ENCODE results near the gene RIN3. TPM values are rescaled to one million over a fixed set of nuclear protein-coding genes. Genes with fewer than 3 reads are reported as not detected.

The RIN3 gene
- total RNA-seq, 1 donor from 2014 or later, result 33.7 TPM

GRCh38 chr14:92687681-92688433 lies 174.3 kb downstream of the RIN3 start:
- no peak for DNase-seq (ENCODE audit: low spot score)

GRCh38 chr14:92688434-92689375 lies 175.1 kb downstream of the RIN3 start:
- DNase-seq (ENCODE audit: low spot score), result no peak

- DNase-seq (ENCODE audit: low spot score), result no peak
Measured at GRCh38 chr14:92690171-92691011, 176.8 kb downstream of the RIN3 start.

- DNase-seq (ENCODE audit: low spot score), result peak; percentile 77
Measured at GRCh38 chr14:92692822-92693226, 179.2 kb downstream of the RIN3 start.

- no peak for DNase-seq (ENCODE audit: low spot score)
Measured at GRCh38 chr14:92693998-92694795, 180.6 kb downstream of the RIN3 start.

GRCh38 chr14:92694807-92695206 lies 181.2 kb downstream of the RIN3 start:
- DNase-seq (ENCODE audit: low spot score), result no peak

GRCh38 chr14:92695562-92695961 lies 182.0 kb downstream of the RIN3 start:
- no peak for DNase-seq (ENCODE audit: low spot score)

- no peak for DNase-seq (ENCODE audit: low spot score)
Measured at GRCh38 chr14:92696366-92696765, 182.8 kb downstream of the RIN3 start.

GRCh38 chr14:92698393-92698792 lies 184.8 kb downstream of the RIN3 start:
- no peak for DNase-seq (ENCODE audit: low spot score)

- DNase-seq (ENCODE audit: low spot score), result no peak
Measured at GRCh38 chr14:92701826-92702225, 188.2 kb downstream of the RIN3 start.

GRCh38 chr14:92702441-92702918 lies 188.9 kb downstream of the RIN3 start:
- no peak for DNase-seq (ENCODE audit: low spot score)

- DNase-seq (ENCODE audit: low spot score), result no peak
Measured at GRCh38 chr14:92703516-92703915, 189.9 kb downstream of the RIN3 start.

GRCh38 chr14:92704036-92704804 lies 190.6 kb downstream of the RIN3 start:
- DNase-seq (ENCODE audit: low spot score), result no peak

GRCh38 chr14:92704821-92705220 lies 191.2 kb downstream of the RIN3 start:
- DNase-seq (ENCODE audit: low spot score), result no peak

GRCh38 chr14:92706386-92706785 lies 192.8 kb downstream of the RIN3 start:
- DNase-seq (ENCODE audit: low spot score), result no peak

GRCh38 chr14:92709340-92710000 lies 195.9 kb downstream of the RIN3 start:
- DNase-seq (ENCODE audit: low spot score), result no peak

GRCh38 chr14:92710001-92710341 lies 196.4 kb downstream of the RIN3 start:
- no peak for DNase-seq (ENCODE audit: low spot score)

- DNase-seq (ENCODE audit: low spot score), result no peak
Measured at GRCh38 chr14:92711976-92712653, 198.5 kb downstream of the RIN3 start.

- no peak for DNase-seq (ENCODE audit: low spot score)
Measured at GRCh38 chr14:92712654-92713051, 199.1 kb downstream of the RIN3 start.
